ENCODE measurements around the gene CCDC171.

- TF ChIP-seq CTCF (IDR thresholded peaks at IDR 0.05) (no peak), ZFX (IDR thresholded peaks at IDR 0.05; ENCODE audit: borderline replicate concordance) (no peak)
Measured at GRCh38 chr9:15618540-15619331, 65.9 kb downstream of the CCDC171 start.

Measured in 22Rv1 (cell line).